ENCODE measurements around the gene PPARG. TPM values are rescaled to one million over a fixed set of nuclear protein-coding genes. Genes with fewer than 3 reads are reported as not detected.
"Not testable (repeated sequence)": the region's sequence is repeated elsewhere in the genome, so short reads cannot be mapped to it uniquely, and the experiment has no call there.

Gene PPARG
- total RNA-seq, 1 donor from 2014 or later = 37.8 TPM

DNA sequence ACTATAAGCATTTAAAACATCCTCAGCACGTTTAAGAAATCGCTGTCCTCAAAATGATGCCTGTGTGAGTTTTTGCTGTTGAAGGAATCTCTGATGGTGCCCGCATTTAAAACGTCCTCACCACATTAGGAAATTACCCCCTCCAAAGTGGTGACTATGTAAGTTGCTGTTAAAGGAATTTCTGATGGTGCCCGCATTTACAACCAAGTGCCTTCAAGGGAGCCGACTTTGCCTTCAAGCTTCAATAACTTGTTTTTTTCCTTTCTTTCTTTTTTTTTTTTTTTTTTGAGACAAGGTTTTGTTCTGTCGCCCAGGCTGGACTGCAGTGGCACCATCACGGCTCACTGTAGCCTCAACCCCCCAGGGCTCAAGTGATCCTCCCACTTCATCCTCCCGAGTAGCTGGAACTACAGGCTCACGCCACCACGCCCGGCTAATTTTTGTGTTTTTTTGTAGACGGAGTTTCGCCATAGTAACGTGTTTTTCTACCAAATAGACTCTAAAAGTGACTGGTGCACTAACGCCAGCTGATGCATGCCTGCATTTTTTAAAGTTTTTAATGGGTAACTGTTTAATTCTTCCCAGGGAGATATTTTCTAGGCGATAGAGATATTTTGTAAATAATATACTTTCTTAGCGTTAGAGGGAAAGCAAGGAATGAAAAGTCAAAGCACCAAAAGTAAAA, 176.4 kb downstream of the PPARG start:
- intact Hi-C loops (cut with DNase I) = no loop called here
- no peak for ATAC-seq
- no peak for DNase-seq (ENCODE audit: low spot score)

- DNase-seq (ENCODE audit: low spot score) (no peak), ATAC-seq (no peak)
- intact Hi-C loops (cut with DNase I) = no loop called here
Observed at GRCh38 chr3:12465836-12466225, 177.0 kb downstream of the PPARG start.

GRCh38 chr3:12467746-12468145, 178.9 kb downstream of the PPARG start:
- intact Hi-C loops (cut with DNase I) = no loop called here

DNA sequence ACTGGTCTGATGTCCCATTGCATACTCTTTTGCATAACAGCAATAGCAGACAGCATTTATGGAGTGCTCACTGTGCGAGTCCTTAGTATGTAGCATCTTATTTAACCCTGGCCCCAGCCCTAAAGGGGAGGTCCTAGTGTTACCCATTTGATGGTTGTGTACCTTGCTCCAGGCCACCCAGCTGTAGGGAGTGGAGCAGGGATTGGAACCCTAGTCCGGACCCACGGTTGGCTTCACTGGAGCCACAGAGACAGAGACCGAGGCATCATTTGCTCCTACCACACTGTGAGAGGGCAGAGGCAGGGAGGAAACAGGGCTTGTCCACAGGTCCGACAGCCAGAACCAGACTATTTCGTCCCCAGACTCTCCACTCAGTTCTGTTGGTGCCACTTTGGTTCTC, 179.4 kb downstream of the PPARG start:
- ATAC-seq (no peak), DNase-seq (ENCODE audit: low spot score) (peak; percentile 13)
- intact Hi-C loops (cut with DNase I) = no loop called here

More at GRCh38 chr3:12467746-12468145, 178.9 kb downstream of the PPARG start:
- DNase-seq (ENCODE audit: low spot score) = no peak
- ATAC-seq = no peak

GRCh38 chr3:12468757-12469156, 179.9 kb downstream of the PPARG start:
- no peak for DNase-seq (ENCODE audit: low spot score)
- ATAC-seq = no peak
- intact Hi-C loops (cut with DNase I) = no loop called here

- ATAC-seq; intact Hi-C loops (cut with DNase I): not testable (repeated sequence)
- peak; percentile 1 for DNase-seq (ENCODE audit: low spot score)
Observed at GRCh38 chr3:12469222-12469621, 180.4 kb downstream of the PPARG start.

DNA sequence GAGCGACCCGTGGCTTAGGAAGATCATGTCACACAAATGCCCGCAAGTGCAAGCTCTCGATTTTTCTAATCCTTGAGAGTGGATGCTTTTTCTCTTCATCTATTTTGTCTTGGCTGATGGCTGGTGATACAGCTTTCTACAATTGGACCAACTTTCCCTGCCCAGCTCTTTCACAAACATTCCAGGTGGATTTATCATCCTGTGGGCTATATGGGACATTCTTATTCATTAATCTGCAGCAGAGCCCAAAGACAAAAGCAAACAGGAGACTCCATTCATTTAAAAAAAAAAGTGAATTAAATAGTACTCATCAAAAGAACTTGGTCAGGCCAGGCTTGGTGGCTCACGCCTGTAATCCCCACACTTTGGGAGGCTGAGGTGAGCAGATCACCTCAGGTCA, 181.2 kb downstream of the PPARG start:
- DNase-seq (ENCODE audit: low spot score) (no peak), ATAC-seq (no peak)
- intact Hi-C loops (cut with DNase I) = no loop called here

DNA sequence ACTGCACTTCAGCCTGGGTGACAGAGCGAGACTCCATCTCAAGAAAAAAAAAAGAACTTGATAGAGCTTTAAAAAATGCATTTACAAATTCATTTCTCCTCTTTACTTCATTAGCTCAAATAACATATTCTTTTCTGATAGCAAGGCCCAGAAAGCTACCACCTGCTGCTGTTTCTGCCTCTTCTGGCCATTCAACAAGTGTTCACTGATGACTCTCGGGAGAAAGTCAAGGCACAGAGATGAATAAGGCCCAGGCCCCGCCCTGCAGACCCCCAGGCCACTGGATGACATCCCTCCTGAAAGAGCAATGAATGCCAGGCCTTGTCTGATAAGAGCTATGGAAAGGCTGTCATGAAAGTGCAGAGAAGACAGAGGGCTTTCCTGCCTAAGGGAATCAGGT, 181.8 kb downstream of the PPARG start:
- no peak for ATAC-seq
- intact Hi-C loops (cut with DNase I) = no loop called here
- DNase-seq (ENCODE audit: low spot score) = no peak

- ATAC-seq (no peak), DNase-seq (ENCODE audit: low spot score) (no peak)
- intact Hi-C loops (cut with DNase I) = no loop called here
Observed at GRCh38 chr3:12471241-12471640, 182.4 kb downstream of the PPARG start.

- ATAC-seq (no peak), DNase-seq (ENCODE audit: low spot score) (no peak)
- intact Hi-C loops (cut with DNase I) = no loop called here
Observed at GRCh38 chr3:12472000-12472610, 183.2 kb downstream of the PPARG start.

DNA sequence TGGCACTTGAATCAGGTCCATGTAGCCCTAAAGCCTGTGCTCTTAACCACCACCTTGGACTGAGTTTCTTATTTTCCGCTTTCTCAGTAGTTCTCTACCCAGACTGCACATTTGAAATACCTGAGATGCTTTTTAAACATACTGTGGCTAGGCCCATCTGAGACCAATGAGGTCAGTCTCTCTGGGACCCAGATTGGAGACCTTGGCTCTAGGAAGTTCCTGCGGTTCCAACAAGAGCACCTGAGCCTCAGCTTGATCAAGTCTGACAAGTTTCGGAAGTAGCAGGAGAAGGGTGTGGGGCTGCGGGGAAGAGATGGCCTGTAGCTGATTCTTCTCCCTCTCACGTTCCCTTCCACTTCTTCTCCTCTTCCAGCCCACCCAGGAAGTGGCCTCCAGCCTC, 183.9 kb downstream of the PPARG start:
- DNase-seq (ENCODE audit: low spot score) (no peak), ATAC-seq (no peak)
- intact Hi-C loops (cut with DNase I) = no loop called here

GRCh38 chr3:12473511-12473910, 184.6 kb downstream of the PPARG start:
- DNase-seq (ENCODE audit: low spot score) (no peak), ATAC-seq (peak; percentile 29)
- intact Hi-C loops (cut with DNase I) = no loop called here

DNA sequence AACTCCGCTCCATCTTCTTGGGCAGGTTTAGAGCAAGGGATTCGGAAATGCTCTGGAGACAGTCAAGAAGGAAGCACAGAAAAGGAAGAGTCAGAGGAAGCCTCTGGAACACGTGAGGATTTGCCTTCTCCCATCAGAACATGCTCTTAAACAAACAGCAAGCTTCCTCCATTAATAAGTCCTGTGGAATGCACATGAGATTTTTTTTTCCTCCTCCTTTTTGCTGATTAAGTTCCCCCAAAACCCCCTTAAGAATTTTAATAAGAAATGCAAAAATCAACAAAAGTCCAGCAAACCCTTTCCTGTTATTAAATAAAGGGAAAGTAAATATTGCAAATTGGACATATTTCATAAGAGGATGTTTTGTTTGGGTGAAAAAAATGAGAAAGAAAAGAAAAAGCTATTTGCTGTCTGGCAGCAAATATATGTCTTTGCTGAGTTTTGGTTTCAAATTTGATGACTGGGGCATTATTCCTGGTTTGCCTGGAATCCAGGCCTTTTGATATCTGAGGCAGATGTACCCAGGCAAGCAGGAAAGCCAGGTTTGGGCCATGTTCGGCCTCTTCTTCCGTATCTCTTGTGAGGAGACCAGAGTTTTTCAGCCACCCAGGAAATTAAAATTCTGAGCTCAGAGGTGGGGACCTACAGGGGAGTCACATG, 187.5 kb downstream of the PPARG start:
- ATAC-seq = peak; percentile 36
- no peak for DNase-seq (ENCODE audit: low spot score)
- intact Hi-C loops (cut with DNase I) = loop anchor here (5.0 kb wide), 1 partner anchor 339 kb away; no protein-coding TSS in a partner anchor

- DNase-seq (ENCODE audit: low spot score) = no peak
- intact Hi-C loops (cut with DNase I) = loop anchor here (5.0 kb wide), 1 partner anchor 340 kb away; no protein-coding TSS in a partner anchor
- no peak for ATAC-seq
Observed at GRCh38 chr3:12477256-12477655, 188.4 kb downstream of the PPARG start.

GRCh38 chr3:12478326-12478725, 189.5 kb downstream of the PPARG start:
- no peak for ATAC-seq
- intact Hi-C loops (cut with DNase I) = loop anchor here (5.0 kb wide), 1 partner anchor 341 kb away; no protein-coding TSS in a partner anchor
- no peak for DNase-seq (ENCODE audit: low spot score)

DNA sequence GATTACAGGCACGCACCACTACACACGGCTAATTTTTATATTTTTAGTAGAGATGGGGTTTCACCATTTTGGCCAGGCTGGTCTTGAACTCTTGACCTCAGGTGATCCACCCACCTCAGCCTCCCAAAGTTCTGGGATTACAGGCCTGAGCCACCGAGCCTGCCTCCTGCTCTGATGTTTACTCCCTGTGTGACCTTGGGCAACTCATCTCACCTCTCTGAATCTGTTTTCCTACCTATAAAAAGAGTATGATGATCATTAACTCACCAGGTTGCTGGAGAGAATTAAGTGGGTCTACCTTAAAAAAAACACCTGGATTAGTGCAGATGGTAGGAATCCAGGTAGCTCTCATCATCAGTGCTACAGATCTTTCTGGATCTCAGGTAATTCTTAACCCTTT, 190.3 kb downstream of the PPARG start:
- not testable (repeated sequence) for DNase-seq (ENCODE audit: low spot score); ATAC-seq
- intact Hi-C loops (cut with DNase I) = loop anchor here (5.0 kb wide), 1 partner anchor 342 kb away; no protein-coding TSS in a partner anchor

DNA sequence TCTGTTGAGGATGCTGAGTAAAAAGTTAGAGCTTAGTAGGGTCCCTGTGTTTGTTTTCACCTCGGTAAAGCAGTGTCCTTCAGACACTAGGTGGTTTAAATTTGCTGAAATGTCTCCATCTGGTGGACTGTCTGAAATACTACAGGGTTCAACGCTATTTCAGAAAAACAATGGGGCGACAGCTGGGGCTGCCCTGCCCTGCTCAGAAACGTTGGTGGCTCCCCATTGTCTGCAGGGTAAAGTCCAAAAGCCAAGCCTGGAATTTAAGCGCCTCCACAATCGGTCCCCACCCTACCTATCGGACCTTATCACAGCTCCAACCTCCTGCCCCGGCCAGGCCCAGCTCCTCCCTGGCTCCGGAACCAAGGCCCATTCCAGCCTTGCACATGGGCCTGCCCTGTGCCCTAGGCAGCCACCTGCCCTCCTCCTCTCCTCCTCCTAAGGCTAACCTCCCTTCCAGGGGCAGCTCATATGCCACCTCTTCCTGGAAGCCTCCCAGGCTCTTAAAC, 191.1 kb downstream of the PPARG start:
- intact Hi-C loops (cut with DNase I) = loop anchor here (5.0 kb wide), 1 partner anchor 343 kb away; no protein-coding TSS in a partner anchor
- DNase-seq (ENCODE audit: low spot score) (peak; percentile 60), ATAC-seq (peak; percentile 33)

DNA sequence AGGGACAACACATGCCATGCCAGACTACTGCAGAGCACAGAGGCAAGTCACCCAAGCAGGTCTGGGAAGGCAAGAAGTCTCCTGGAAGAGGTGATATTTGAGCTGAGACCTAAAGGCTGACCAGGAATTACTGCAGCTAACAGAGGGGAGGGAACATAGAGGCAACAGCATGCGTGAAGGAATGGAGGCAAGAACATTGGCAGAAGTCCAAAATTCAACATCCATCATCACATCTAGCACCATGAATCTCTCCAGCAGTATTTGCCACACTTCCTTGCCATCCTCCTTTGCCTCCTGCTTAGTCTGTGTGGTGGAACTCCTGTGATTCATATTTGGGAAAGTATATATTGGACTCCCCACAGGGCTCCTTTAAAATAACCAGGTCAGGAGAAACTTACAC, 194.5 kb downstream of the PPARG start:
- intact Hi-C loops (cut with DNase I) = loop anchor here (1.0 kb wide), 1 partner anchor 16 kb away; no protein-coding TSS in a partner anchor
- ATAC-seq (no peak), DNase-seq (ENCODE audit: low spot score) (no peak)

DNA sequence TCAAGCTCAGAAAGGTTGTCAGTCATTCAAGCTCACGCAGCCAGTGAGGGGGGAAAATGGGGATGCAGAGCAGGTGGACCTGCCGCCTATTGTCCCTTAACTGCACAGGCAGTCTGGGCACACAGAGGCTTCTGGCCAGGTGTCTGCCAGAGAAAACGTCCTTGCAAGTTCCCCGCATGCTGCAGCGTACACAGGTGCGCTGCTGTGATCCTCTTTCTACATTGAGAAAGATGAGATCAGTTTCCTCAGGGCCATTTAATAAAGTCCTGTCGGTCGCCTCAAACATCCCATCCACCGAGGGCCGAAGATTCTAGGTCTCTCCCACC, 195.0 kb downstream of the PPARG start:
- intact Hi-C loops (cut with DNase I) = loop anchor here (1.0 kb wide), 1 partner anchor 15 kb away; no protein-coding TSS in a partner anchor
- ATAC-seq (no peak), DNase-seq (ENCODE audit: low spot score) (no peak)

All from sciatic nerve (tissue), 2 donors.